GM12874 (cell line): ENCODE results near the gene PNKP.

Experiments
- CTCF ChIP-seq: IDR thresholded peaks from 2 replicates; pipeline ENCODE4 v1.5.1; 2011; ENCODE audit warnings: low read depth, mild to moderate bottlenecking, control low read depth, low read length, moderate library complexity; ENCODE audit not compliant: insufficient read depth

PNKP gene

DNA sequence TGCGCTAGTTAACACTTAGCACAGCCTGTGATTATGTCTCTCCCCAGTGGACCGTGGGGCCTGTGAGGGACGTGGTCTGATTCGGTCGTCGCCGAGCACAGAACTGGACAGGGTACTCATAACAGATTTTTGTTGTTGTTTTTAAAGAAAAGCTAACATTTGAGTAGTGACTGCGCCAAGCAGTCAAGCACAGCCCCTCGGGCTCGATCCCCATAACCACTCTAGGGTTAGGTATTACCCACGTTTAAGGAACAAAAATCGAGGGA, 17.2 kb downstream of the PNKP start:
- no peak for TF ChIP-seq CTCF

GRCh38 chr19:49849433-49850220, 17.7 kb downstream of the PNKP start:
- TF ChIP-seq CTCF, result no peak

DNA sequence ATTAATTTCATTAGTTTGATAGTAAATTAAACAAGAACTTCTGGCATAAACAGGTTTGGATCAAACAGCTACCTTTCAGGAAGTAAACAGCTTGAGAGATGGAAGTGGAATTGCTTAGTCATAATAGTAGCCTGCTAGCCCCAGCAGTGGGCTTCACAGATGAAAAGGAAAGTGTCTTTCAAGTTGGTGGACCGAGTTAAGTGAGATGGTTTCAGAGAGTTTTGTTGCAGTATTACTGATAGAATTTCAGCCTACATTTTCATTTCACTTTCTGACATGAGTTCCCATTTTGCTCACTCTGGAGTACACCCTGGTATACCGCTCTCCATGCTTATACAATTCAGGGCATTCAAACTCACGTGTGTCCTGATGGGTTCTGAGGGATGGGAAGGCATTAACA, 18.4 kb downstream of the PNKP start:
- no peak for TF ChIP-seq CTCF

GRCh38 chr19:49847731-49848696, 19.4 kb downstream of the PNKP start:
- no peak for TF ChIP-seq CTCF

DNA sequence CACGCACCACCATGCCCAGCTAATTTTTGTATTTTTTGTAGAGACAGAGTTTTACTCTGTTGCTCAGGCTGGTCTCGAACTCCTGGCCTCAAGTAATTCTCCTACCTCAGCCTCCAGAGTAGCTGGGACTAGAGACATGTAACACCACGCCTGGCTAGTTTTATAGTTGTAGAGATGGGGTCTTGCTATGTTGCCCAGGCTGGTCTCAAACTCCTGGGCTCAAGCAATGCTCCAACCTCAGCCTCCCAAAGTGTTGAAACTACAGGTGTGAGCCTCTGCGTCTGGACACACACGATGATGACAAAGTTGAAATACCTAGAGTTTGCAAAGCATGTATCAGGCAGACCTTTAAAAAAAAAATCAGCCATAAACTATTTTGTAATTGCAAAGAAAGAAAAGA, 21.0 kb downstream of the PNKP start:
- no peak for TF ChIP-seq CTCF

- no peak for TF ChIP-seq CTCF
These were observed 22.0 kb downstream of the PNKP start for GRCh38 chr19:49845414-49845813.

DNA sequence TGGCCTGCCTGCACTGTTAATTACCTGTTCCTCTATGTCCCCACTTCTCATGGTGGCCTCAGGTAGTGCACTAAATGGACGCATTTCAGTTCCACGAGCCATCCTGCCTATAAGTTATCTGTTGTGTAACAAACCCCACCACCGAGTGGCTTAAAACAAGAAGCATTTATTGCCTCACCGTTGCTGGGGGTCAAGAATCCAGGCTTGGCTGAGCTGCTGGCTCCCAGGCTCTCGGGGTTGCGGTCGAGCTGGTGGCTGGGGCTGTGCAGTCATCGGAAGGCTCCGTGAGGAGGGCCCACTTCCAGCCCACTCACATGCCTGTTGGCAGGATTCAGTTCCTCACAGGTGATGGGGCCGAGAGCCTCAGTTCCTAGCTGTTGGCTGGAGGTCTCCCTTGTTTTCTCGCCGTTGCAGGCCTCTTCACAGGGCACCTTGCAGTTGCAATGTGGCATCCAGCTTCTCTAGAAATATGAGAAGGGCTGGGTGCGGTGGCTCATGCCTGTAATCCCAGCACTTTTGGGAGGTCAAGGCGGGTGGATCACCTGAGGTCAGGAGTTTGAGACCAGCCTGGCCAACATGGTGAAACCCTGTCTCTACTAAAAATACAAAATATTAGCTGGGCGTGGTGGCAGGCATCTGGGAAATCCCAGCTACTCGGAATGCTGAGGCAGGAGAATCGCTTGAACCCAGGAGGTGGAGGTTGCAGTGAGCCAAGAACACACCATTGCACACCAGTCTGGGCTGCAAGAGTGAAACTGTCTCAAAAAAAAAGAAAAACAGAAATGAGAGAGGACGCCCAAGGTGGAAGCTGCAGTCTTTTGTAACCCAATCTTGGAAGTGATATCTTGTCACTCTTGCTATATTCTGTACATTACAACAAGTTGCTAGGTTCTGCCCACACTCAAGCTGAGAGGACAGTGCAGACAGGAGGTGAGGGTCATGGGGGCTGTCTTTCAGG, 23.0 kb downstream of the PNKP start:
- TF ChIP-seq CTCF, result no peak
